Measurements from ENCODE around the gene ABR. TPM values are rescaled to one million over a fixed set of nuclear protein-coding genes. Genes with fewer than 3 reads are reported as not detected.
"Not testable (repeated sequence)": the region's sequence is repeated elsewhere in the genome, so short reads cannot be mapped to it uniquely, and the experiment has no call there.

ABR gene
- total RNA-seq, 6 experiments from 2014 or later, result 49.3 to 58.4 (median 54.4) TPM

DNA sequence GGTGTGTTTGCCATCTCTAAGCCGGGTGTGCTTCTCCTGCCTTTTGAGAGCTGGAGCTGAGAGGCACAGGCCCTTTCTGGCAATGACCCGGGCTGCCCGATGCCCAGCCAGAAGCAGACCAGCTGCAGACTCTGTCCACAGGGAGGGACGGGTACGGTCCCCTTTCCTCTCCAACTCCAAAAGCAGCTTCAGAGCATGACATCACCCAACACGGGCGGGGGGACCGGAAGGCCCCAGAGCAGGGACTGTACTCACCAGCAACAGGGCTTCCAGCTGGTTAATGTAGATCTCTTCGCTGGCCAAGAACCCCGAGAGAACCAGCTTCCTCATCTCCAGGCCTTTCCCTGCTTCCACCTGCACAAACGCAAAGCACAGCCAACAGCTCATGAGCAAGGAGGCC, 79.4 kb downstream of the ABR start:
- H3K27ac Mint-ChIP-seq, result no peak overlapping the region
- DNase-seq, result no peak
- H3K4me1 Mint-ChIP-seq (ENCODE audit: low read depth), result no peaks in the 10 kb centered on the region
- no peaks in the 10 kb centered on the region; the same call in 1 of the 2 replicates for H3K27me3 Mint-ChIP-seq (ENCODE audit: insufficient read depth)
- H3K36me3 Mint-ChIP-seq (ENCODE audit: low read depth), result peaks cover 19% of the 10 kb centered on the region
- TF ChIP-seq, protein P1, sequence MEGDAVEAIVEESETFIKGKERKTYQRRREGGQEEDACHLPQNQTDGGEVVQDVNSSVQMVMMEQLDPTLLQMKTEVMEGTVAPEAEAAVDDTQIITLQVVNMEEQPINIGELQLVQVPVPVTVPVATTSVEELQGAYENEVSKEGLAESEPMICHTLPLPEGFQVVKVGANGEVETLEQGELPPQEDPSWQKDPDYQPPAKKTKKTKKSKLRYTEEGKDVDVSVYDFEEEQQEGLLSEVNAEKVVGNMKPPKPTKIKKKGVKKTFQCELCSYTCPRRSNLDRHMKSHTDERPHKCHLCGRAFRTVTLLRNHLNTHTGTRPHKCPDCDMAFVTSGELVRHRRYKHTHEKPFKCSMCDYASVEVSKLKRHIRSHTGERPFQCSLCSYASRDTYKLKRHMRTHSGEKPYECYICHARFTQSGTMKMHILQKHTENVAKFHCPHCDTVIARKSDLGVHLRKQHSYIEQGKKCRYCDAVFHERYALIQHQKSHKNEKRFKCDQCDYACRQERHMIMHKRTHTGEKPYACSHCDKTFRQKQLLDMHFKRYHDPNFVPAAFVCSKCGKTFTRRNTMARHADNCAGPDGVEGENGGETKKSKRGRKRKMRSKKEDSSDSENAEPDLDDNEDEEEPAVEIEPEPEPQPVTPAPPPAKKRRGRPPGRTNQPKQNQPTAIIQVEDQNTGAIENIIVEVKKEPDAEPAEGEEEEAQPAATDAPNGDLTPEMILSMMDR (IDR thresholded peaks at IDR 0.05), result no peak
- no peak overlapping the region for H3K4me3 Mint-ChIP-seq
- H3K9me3 Mint-ChIP-seq, result no peaks in the 10 kb centered on the region

DNA sequence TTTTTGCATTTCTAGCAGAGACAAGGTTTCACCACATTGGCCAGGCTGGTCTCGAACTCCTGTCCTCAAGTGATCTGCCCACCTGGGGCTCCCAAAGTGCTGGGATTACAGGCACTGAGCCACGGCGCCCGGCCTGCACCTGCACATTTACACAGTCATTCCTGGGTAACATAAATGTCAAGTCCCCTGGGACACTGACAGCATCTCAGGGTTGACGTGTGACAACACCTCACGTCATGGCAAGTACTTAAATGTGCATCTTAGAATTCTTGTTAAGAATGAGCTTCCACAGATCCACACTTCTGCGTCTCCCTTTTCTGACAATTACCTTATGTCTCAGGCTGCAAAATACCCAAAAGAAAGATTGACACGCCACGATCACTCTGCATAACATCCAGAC, 80.5 kb downstream of the ABR start:
- no peaks in the 10 kb centered on the region for H3K4me1 Mint-ChIP-seq (ENCODE audit: low read depth)
- DNase-seq, result no peak
- no peak overlapping the region for H3K4me3 Mint-ChIP-seq
- H3K27me3 Mint-ChIP-seq (ENCODE audit: insufficient read depth), result peaks cover 2% of the 10 kb centered on the region
- TF ChIP-seq, protein P1 (IDR thresholded peaks at IDR 0.05), result no peak
- H3K36me3 Mint-ChIP-seq (ENCODE audit: low read depth), result peaks cover 25% of the 10 kb centered on the region
- H3K9me3 Mint-ChIP-seq, result no peaks in the 10 kb centered on the region
- H3K27ac Mint-ChIP-seq, result no peak overlapping the region

DNA sequence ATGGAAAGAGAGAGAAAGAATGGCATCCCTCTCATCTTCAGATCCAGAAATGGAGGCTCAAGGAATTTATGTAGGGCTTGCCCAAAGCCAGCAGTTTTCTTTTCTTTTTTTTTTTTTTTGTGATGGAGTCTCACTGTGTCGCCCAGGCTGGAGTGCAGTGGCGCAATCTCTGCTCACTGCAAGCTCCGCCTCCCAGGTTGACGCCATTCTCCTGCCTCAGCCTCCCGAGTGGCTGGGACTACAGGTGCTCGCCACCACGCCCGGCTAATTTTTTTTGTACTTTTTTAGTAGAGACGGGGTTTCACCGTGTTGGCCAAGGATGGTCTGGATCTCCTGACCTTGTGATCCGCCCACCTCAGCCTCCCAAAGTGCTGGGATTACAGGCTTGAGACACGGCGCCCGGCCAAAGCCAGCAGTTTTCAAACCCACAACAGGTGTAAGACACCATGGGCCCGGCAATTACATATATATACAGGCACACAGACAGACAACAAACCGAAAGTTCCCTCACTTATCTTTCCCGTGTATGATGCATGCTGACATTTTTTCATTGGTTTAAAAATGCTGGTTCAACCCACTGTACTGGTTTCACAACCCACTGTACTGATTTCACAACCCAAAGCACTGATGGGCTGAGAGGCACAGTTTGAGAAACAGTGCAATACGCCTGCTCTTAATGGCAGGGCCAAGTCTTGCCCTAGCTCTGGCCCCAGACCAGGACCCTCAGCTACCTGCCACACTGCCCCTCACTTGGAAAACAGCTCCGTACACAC, 81.6 kb downstream of the ABR start:
- H3K4me3 Mint-ChIP-seq; H3K9me3 Mint-ChIP-seq; H3K27ac Mint-ChIP-seq; H3K27me3 Mint-ChIP-seq (ENCODE audit: insufficient read depth); H3K4me1 Mint-ChIP-seq (ENCODE audit: low read depth): not testable (repeated sequence)
- H3K36me3 Mint-ChIP-seq (ENCODE audit: low read depth), result peaks cover 29% of the 10 kb centered on the region
- DNase-seq, result peak; percentile 7

DNA sequence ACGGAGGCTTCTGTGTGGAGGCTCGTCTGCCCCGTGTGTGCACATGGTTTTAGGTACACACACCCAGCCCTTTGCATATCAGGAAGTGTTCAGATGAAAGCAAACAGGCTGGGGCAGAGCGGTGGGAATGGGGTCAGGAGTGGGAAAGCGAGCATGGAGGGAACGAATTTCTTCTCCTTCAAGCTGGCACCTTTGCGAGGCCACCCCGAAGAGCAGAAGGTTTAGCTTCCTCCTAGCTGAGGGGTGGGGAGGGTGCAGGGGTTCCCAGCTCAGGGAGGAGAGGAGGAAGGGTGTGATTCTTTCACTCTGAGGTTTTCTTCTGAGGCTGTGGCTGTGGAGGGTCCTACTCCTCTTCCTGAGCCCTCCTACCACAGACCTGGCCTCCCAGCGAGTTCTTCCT, 83.6 kb downstream of the ABR start:
- Mint-ChIP-seq H3K27ac (no peak overlapping the region), H3K36me3 (ENCODE audit: low read depth) (peaks cover 33% of the 10 kb centered on the region), H3K4me1 (ENCODE audit: low read depth) (no peaks in the 10 kb centered on the region), H3K4me3 (no peak overlapping the region), H3K27me3 (ENCODE audit: insufficient read depth) (peaks cover 2% of the 10 kb centered on the region), H3K9me3 (no peaks in the 10 kb centered on the region)
- TF ChIP-seq, protein P1 (IDR thresholded peaks at IDR 0.05), result no peak
- no peak for DNase-seq

DNA sequence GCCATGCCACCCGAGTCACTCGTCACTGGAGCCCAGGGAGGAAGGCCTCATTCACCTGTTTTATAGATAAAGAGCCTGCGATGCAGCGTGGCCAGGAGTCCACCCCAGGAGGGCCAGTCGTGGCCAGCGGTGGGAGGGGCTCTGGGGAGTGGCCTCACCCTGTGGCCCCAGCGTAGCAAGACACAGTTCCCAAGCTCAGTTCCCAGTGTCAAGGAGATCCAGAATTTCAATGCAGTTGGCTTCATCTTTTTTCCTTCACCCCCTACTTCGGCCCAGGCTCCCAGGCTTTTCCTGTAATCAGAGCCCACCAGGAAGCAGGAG, 84.0 kb downstream of the ABR start:
- Mint-ChIP-seq H3K4me3 (no peak overlapping the region), H3K27ac (no peak overlapping the region), H3K4me1 (ENCODE audit: low read depth) (no peaks in the 10 kb centered on the region), H3K27me3 (ENCODE audit: insufficient read depth) (peaks cover 2% of the 10 kb centered on the region), H3K9me3 (no peaks in the 10 kb centered on the region), H3K36me3 (ENCODE audit: low read depth) (peaks cover 33% of the 10 kb centered on the region)
- DNase-seq, result no peak
- TF ChIP-seq, protein P1 (IDR thresholded peaks at IDR 0.05), result no peak

DNA sequence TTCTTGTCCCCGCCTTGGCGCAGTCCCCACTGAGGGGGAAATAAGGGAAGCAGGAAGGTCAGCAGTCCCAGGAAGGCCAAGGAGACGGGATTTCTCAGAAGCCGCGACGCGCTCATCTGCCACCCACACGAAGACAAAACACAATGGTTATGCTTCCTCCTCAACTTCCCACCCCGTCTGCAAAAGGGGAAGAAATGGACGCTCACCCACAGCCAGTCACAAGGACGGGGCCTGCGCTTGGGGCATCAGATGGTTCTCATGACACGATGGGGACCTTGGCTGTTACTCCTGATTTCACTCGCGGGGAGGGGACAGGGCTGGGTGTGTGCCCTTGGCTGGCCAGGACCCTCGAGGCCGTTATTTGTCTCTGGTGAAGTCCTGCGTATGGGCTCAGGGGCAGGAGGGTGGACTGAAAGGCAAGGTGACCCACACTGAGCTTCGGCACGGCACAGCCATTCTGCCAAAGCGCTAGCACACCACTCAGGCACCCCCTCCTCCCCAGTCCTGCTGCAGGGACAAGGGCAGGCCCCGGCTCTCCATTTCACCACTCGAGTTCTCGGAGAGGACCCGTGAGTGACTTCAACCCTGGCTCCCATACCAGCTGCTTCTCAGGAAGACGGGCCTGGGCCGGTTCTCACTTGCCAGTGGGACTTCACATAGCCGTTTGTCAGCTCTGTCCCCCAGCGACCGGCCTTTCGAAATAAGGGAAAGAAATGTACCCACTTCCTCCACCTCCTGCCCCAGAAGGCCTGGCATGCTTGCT, 84.5 kb downstream of the ABR start:
- no peak for DNase-seq
- Mint-ChIP-seq H3K36me3 (ENCODE audit: low read depth) (peaks cover 35% of the 10 kb centered on the region), H3K4me1 (ENCODE audit: low read depth) (no peaks in the 10 kb centered on the region), H3K4me3 (no peak overlapping the region), H3K9me3 (no peaks in the 10 kb centered on the region), H3K27me3 (ENCODE audit: insufficient read depth) (peaks cover 2% of the 10 kb centered on the region), H3K27ac (no peak overlapping the region)
- TF ChIP-seq, protein P1 (IDR thresholded peaks at IDR 0.05), result no peak

Measured in HFFc6 (cell line).